BLaER1 (cell line): ENCODE data around the gene GSK3B.

Experiments used
- H3K27ac ChIP-seq: shearing (Covaris generic); formaldehyde crosslinking; 2 replicates; pipeline ENCODE4 v1.8.1; 2022
- H3K27me3 ChIP-seq: shearing (Covaris generic); formaldehyde crosslinking; 2 replicates; pipeline ENCODE4 v1.8.1; 2022
- H3K36me3 ChIP-seq: shearing (Covaris generic); formaldehyde crosslinking; 2 replicates; pipeline ENCODE4 v1.8.1; 2022
- H3K4me1 ChIP-seq: shearing (Covaris generic); formaldehyde crosslinking; 2 replicates; pipeline ENCODE4 v1.8.1; 2022
- H3K4me2 ChIP-seq: shearing (Covaris generic); formaldehyde crosslinking; 2 replicates; pipeline ENCODE4 v1.8.1; 2022
- H3K4me3 ChIP-seq: shearing (Covaris generic); formaldehyde crosslinking; 2 replicates; pipeline ENCODE4 v1.8.1; 2022
- H3K9ac ChIP-seq: shearing (Covaris generic); formaldehyde crosslinking; 2 replicates; pipeline ENCODE4 v1.8.1; 2022
- H3K9me3 ChIP-seq: shearing (Covaris generic); formaldehyde crosslinking; 2 replicates; pipeline ENCODE4 v1.8.1; 2022
- H4K20me1 ChIP-seq: shearing (Covaris generic); formaldehyde crosslinking; 2 replicates; pipeline ENCODE4 v1.8.1; 2022
- Cebpa-rat ChIP-seq: shearing (Covaris generic); IDR thresholded peaks from 2 replicates; pipeline ENCODE4 v1.8.1; 2022

The GSK3B gene

DNA sequence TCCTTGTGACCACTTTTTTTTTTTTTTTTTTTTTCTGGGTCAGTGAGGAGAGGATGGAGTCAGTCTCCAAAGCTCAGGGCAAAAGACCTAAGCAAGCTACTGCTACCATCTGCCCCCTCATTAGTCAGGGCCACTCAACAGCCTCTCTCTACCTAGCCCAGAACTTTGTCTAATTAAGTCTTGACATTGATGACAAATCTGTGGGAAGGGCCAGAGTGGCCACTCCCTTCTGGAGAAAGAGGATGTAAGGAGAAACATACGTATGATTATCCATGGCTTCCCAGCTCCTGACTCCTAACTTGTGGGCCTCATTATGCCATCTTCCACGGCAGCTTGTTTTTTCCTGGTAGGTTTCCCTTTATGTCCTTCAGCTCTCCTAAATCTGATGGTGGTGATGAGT, 274.4 kb downstream of the GSK3B start:
- no peak overlapping the region for H3K27ac ChIP-seq
- H3K4me2 ChIP-seq, result no peak overlapping the region
- no peaks in the 10 kb centered on the region for H3K4me1 ChIP-seq
- H3K4me3 ChIP-seq, result no peak overlapping the region
- no peak overlapping the region for H3K9ac ChIP-seq
- peaks cover 2% of the 10 kb centered on the region for H3K36me3 ChIP-seq
- no peaks in the 10 kb centered on the region for H3K9me3 ChIP-seq
- TF ChIP-seq Cebpa-rat, result no peak
- no peaks in the 10 kb centered on the region for H3K27me3 ChIP-seq
- H4K20me1 ChIP-seq, result no peaks in the 10 kb centered on the region

DNA sequence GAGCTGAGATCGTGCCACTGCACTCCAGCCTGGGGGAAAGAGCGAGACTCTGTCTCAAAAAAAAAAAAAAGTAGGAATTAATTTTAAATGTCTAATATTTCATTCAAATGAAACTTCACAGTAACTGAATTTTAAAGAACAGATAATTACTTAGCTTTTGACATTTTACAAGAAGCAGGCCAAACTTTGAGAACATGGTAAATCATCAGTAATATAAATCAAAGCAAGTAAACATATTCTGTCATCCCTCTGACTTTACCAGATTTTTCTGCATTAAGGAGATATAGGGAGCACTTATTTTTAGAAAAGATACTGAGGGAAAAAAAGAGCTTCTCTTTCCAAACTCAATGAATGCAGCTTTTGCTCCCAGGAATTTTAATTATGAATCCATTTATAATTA, 275.3 kb downstream of the GSK3B start:
- Histone ChIP-seq H3K27ac (no peak overlapping the region), H3K27me3 (no peaks in the 10 kb centered on the region), H3K4me1 (no peaks in the 10 kb centered on the region), H4K20me1 (no peaks in the 10 kb centered on the region), H3K36me3 (no peaks in the 10 kb centered on the region), H3K4me3 (no peak overlapping the region), H3K9me3 (no peaks in the 10 kb centered on the region), H3K9ac (no peak overlapping the region), H3K4me2 (no peak overlapping the region)
- no peak for TF ChIP-seq Cebpa-rat

DNA sequence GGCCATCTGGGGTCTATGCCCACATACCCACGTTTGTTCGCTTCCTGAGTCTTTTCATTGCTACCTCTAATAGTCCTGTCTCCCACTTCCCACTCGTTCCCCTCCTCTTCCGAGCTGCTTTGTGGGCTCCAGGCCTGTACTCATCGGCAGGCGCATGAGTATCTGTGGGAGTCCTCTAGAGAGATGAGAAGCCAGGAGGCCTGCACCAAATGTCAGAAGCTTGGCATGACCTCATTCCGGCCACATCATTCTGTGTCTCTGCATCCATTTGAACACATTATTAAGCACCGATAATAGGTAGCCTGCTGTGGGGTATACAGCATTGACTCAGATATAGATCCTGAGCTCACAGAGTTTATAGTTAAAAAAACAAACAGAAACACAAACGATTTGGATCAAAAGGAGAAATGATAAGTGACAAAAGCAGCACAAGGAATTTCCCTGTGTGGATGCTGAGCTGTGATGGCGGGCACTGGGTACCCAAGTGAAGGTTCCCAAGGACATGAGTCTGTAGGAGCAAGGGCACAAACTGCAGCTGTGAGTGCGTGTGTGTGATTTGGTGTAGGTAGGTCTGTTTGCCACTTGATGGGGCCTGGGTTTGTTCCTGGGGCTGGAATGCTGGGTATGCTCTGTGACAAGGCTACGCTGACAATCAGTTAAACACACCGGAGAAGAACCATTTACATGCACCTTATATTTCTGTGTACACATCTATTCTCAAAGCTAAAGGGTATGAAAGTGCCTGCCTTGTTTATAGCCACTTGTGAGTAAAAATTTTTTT, 276.5 kb downstream of the GSK3B start:
- no peak for TF ChIP-seq Cebpa-rat

GRCh38 chr3:119817071-119817470, 277.2 kb downstream of the GSK3B start:
- Histone ChIP-seq H3K9me3 (no peaks in the 10 kb centered on the region), H3K9ac (no peak overlapping the region), H3K4me1 (no peaks in the 10 kb centered on the region), H3K27me3 (no peaks in the 10 kb centered on the region), H4K20me1 (no peaks in the 10 kb centered on the region), H3K27ac (no peak overlapping the region), H3K36me3 (no peaks in the 10 kb centered on the region), H3K4me2 (no peak overlapping the region), H3K4me3 (no peak overlapping the region)
- no peak for TF ChIP-seq Cebpa-rat

More for the DNA sequence above, 276.5 kb downstream of the GSK3B start:
- H3K4me3 ChIP-seq, result no peak overlapping the region
- H3K9me3 ChIP-seq, result no peaks in the 10 kb centered on the region
- no peak overlapping the region for H3K27ac ChIP-seq
- H3K9ac ChIP-seq, result no peak overlapping the region
- H3K27me3 ChIP-seq, result no peaks in the 10 kb centered on the region
- H3K4me2 ChIP-seq, result no peak overlapping the region
- no peaks in the 10 kb centered on the region for H3K4me1 ChIP-seq
- no peaks in the 10 kb centered on the region for H4K20me1 ChIP-seq
- no peaks in the 10 kb centered on the region for H3K36me3 ChIP-seq

DNA sequence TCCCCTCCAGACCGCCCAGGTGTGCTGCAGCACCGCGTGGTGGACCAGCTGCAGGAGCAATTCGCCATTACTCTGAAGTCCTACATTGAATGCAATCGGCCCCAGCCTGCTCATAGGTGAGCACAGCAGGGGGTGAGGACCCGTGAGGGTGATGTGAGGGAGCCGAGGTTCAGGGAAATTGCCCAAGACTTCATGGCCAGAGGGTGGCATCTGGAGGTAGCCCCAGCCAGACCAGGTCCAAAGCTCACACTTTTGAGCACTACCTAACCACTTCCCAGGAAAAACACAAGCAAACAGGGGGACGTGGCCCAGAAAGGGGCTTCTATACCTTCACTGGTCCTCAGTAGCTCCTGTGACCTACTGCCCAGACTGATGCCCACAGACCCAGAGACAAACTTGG, 278.5 kb downstream of the GSK3B start:
- Histone ChIP-seq H4K20me1 (no peaks in the 10 kb centered on the region), H3K36me3 (no peaks in the 10 kb centered on the region), H3K4me1 (no peaks in the 10 kb centered on the region), H3K9ac (no peak overlapping the region), H3K27ac (no peak overlapping the region), H3K9me3 (no peaks in the 10 kb centered on the region), H3K27me3 (no peaks in the 10 kb centered on the region), H3K4me2 (no peak overlapping the region), H3K4me3 (no peak overlapping the region)
- no peak for TF ChIP-seq Cebpa-rat

- TF ChIP-seq Cebpa-rat, result no peak
- no peak overlapping the region for H3K9ac ChIP-seq
- no peak overlapping the region for H3K4me2 ChIP-seq
- H3K27ac ChIP-seq, result no peak overlapping the region
- no peak overlapping the region for H3K4me3 ChIP-seq
- no peaks in the 10 kb centered on the region for H4K20me1 ChIP-seq
- no peaks in the 10 kb centered on the region for H3K9me3 ChIP-seq
- H3K4me1 ChIP-seq, result no peaks in the 10 kb centered on the region
- no peaks in the 10 kb centered on the region for H3K27me3 ChIP-seq
- H3K36me3 ChIP-seq, result no peaks in the 10 kb centered on the region
These were observed 281.7 kb downstream of the GSK3B start for GRCh38 chr3:119812491-119813058.

- no peak for TF ChIP-seq Cebpa-rat
- H3K27ac ChIP-seq, result no peak overlapping the region
- no peaks in the 10 kb centered on the region for H3K4me1 ChIP-seq
- H4K20me1 ChIP-seq, result no peaks in the 10 kb centered on the region
- no peak overlapping the region for H3K4me3 ChIP-seq
- no peak overlapping the region for H3K9ac ChIP-seq
- H3K9me3 ChIP-seq, result no peaks in the 10 kb centered on the region
- H3K4me2 ChIP-seq, result no peak overlapping the region
- H3K27me3 ChIP-seq, result no peaks in the 10 kb centered on the region
- H3K36me3 ChIP-seq, result no peaks in the 10 kb centered on the region
These were observed 284.2 kb downstream of the GSK3B start for GRCh38 chr3:119810018-119810435.

GRCh38 chr3:119809249-119810017, 284.8 kb downstream of the GSK3B start:
- Histone ChIP-seq H3K9me3 (no peaks in the 10 kb centered on the region), H3K36me3 (no peaks in the 10 kb centered on the region), H3K4me3 (no peak overlapping the region), H3K4me1 (no peaks in the 10 kb centered on the region), H3K4me2 (no peak overlapping the region), H3K27ac (no peak overlapping the region), H3K9ac (no peak overlapping the region), H4K20me1 (no peaks in the 10 kb centered on the region), H3K27me3 (no peaks in the 10 kb centered on the region)
- TF ChIP-seq Cebpa-rat, result no peak

GRCh38 chr3:119808843-119809242, 285.4 kb downstream of the GSK3B start:
- Histone ChIP-seq H3K9me3 (no peaks in the 10 kb centered on the region), H3K27me3 (no peaks in the 10 kb centered on the region), H3K27ac (no peak overlapping the region), H4K20me1 (no peaks in the 10 kb centered on the region), H3K4me1 (no peaks in the 10 kb centered on the region), H3K36me3 (no peaks in the 10 kb centered on the region), H3K4me3 (no peak overlapping the region), H3K9ac (no peak overlapping the region), H3K4me2 (no peak overlapping the region)
- TF ChIP-seq Cebpa-rat, result no peak

- Histone ChIP-seq H3K27me3 (no peaks in the 10 kb centered on the region), H3K4me1 (no peaks in the 10 kb centered on the region), H3K9ac (no peak overlapping the region), H3K36me3 (no peaks in the 10 kb centered on the region), H3K27ac (no peak overlapping the region), H3K4me2 (no peak overlapping the region), H4K20me1 (no peaks in the 10 kb centered on the region), H3K9me3 (no peaks in the 10 kb centered on the region), H3K4me3 (no peak overlapping the region)
- no peak for TF ChIP-seq Cebpa-rat
These were observed 286.0 kb downstream of the GSK3B start for GRCh38 chr3:119808244-119808643.
